Stimulated activated CD8-positive, alpha-beta memory T cell treated with anti-CD3 and anti-CD28 coated beads, Interleukin-15, amount 100 ng/mL, for 24 hours (primary cell): ENCODE data around the gene FOXO1.

ENCODE experiments used
- DNase-seq: peaks from one replicate; pipeline ENCODE4 v3.0.0-alpha.2; 2020; ENCODE audit warnings: low read depth

Gene FOXO1

GRCh38 chr13:40506592-40507446 lies 159.6 kb downstream of the FOXO1 start:
- DNase-seq = no peak
